Pancreas (tissue), 10 donors: ENCODE measurements around the gene LSM6. TPM values are rescaled to one million over a fixed set of nuclear protein-coding genes. Genes with fewer than 3 reads are reported as not detected.

Experiments used
- ATAC-seq, 4 donors: fragments of 200-7000 bp; cut with Tn5 transposase; one replicate each; pipeline versions ENCODE4 v1.8.0 to v1.9.1; 2020; ENCODE audit warnings: mild to moderate bottlenecking in 4 of 4, moderate library complexity in 4 of 4
- DNase-seq, 6 donors: peaks; one replicate each; pipeline ENCODE4 v3.0.0-alpha.2; 2020
- FAIRE-seq: peaks from 2 replicates; lab custom pipeline; 2012; peaks lifted over from hg19 to GRCh38; lab: Jason Lieb, UNC
- H3K27ac ChIP-seq, 4 donors: fragments of 200-600 bp; sonication (generic); 1 replicate in 3 of 4; 2 replicates in 1 of 4; pipeline versions ENCODE4 v1.5.0 to v1.8.0; 2020
- H3K27me3 ChIP-seq, 4 donors: fragments of 200-600 bp; one replicate each; pipeline ENCODE4 v1.8.0; 2021
- H3K36me3 ChIP-seq, 3 donors: fragments of 200-600 bp; sonication (generic) in 1 of 3; one replicate each; pipeline versions ENCODE4 v1.5.0 to v1.8.0; 2020 to 2021
- H3K4me1 ChIP-seq, 3 donors: fragments of 200-600 bp; one replicate each; pipeline ENCODE4 v1.8.0; 2021
- H3K4me3 ChIP-seq, 4 donors: fragments of 200-600 bp; sonication (generic) in 2 of 4; one replicate each; pipeline versions ENCODE4 v1.5.0 to v1.8.0; 2020 to 2021
- H3K9me3 ChIP-seq, 4 donors: fragments of 200-600 bp; one replicate each; pipeline ENCODE4 v1.8.0; 2021
- CTCF ChIP-seq, 4 donors: fragments of 200-600 bp; sonication (generic) in 3 of 4; IDR thresholded peaks; one replicate each; pipeline versions ENCODE4 v1.5.0 to v1.8.0; 2021; ENCODE audit warnings: antibody characterized with exemption in 4 of 4
- WGBS, 2 donors: extraction: QIAGEN DNeasy Blood & Tissue Kit; methylation state at CpG; one replicate each; pipeline ENCODE4 v1.1.7; 2013; 5-methylcytosine and 5-hydroxymethylcytosine counted together
- intact Hi-C, 3 donors: fragments of 100-400 bp; cut with DNase I; formaldehyde crosslinking; loops; one replicate each; pipeline versions ENCODE4 v1.11.1 to v1.14.2; 2022
- polyA plus RNA-seq, 2 donors: library from polyadenylated mRNA; stranded (reverse); fragments of 200-250 nt; gene quantifications; one replicate each; pipeline ENCODE4 v1.2.3, GENCODE V29; 2013
- total RNA-seq, 6 donors: library from RNA; stranded (reverse); fragmentation: NEBNext Ultra II Directional in 4 of 6; extraction: Animal tissue kit (Norgen Biotek cat#: 25700) in 4 of 6; gene quantifications; one replicate each; pipeline versions ENCODE4 v1.2.1 to v1.2.4, GENCODE V29; 2021 to 2023
- donor health status: healthy with polysubstance abuse.
- donor health status: DM: no; HTN: no; CAD: no; lungs with moderate emphysema.
- donor health status: DM: no; HTN: no; CAD: no.
- donor health status: control.
- donor health status: control.
- donor health status: Bipolar disorder and iron deficiency.
- donor health status: DM: yes; HTN: yes; CAD: no.
- donor health status: DM: no; HTN: no; CAD: no.
- donor health status: DM: no; HTN: no; CAD: no.
- donor health status: DM: yes; HTN: yes; CAD: no.

Gene LSM6
- total and polyA plus RNA-seq, 8 donors, result 6.1 to 23.0 (median 9.8) TPM

GRCh38 chr4:146191766-146192458 is 16.4 kb downstream of the LSM6 start:
- Histone ChIP-seq H3K4me1 (no peaks in the 10 kb centered on the region), H3K27me3 (no peaks in the 10 kb centered on the region), H3K36me3 (peaks cover 0 to 12% (median 2%) of the 10 kb centered on the region in 3 donors), H3K4me3 (no peak overlapping the region), H3K9me3 (no peaks in the 10 kb centered on the region), H3K27ac (no peak overlapping the region)
- intact Hi-C loops, result no loop called here
- DNase-seq, result no peak
- ATAC-seq, result peak in 3 of 4 donors; percentile 18 to 43 (median 22)
- no peak for TF ChIP-seq CTCF (IDR thresholded peaks at IDR 0.05)
- no peak for FAIRE-seq
- 81 to 84% methylated on average over 9 of the region's 9 CpGs for WGBS, 2 donors

GRCh38 chr4:146193628-146194027 is 18.1 kb downstream of the LSM6 start:
- peaks cover 0 to 12% (median 0%) of the 10 kb centered on the region in 3 donors for H3K36me3 ChIP-seq
- H3K9me3 ChIP-seq, result no peaks in the 10 kb centered on the region
- H3K27me3 ChIP-seq, result no peaks in the 10 kb centered on the region
- no peak for DNase-seq
- TF ChIP-seq CTCF (IDR thresholded peaks at IDR 0.05), result no peak
- no peak overlapping the region for H3K4me3 ChIP-seq
- WGBS, 2 donors, result 88% methylated on average over 5 of the region's 5 CpGs
- no peaks in the 10 kb centered on the region for H3K4me1 ChIP-seq
- intact Hi-C loops, result no loop called here
- no peak for ATAC-seq
- FAIRE-seq, result no peak
- H3K27ac ChIP-seq, result no peak overlapping the region

GRCh38 chr4:146194212-146194611 is 18.7 kb downstream of the LSM6 start:
- Histone ChIP-seq H3K36me3 (peaks cover 0 to 12% (median 0%) of the 10 kb centered on the region in 3 donors), H3K27me3 (no peaks in the 10 kb centered on the region), H3K9me3 (no peaks in the 10 kb centered on the region), H3K27ac (no peak overlapping the region), H3K4me1 (no peaks in the 10 kb centered on the region), H3K4me3 (no peak overlapping the region)
- DNase-seq (no peak), FAIRE-seq (no peak), ATAC-seq (no peak)
- no peak for TF ChIP-seq CTCF (IDR thresholded peaks at IDR 0.05)
- intact Hi-C loops, result no loop called here

GRCh38 chr4:146202665-146203064 is 27.1 kb downstream of the LSM6 start:
- H3K9me3 ChIP-seq, result no peaks in the 10 kb centered on the region
- intact Hi-C loops, result no loop called here
- H3K4me3 ChIP-seq, result no peak overlapping the region
- H3K27me3 ChIP-seq, result no peaks in the 10 kb centered on the region
- TF ChIP-seq CTCF (IDR thresholded peaks at IDR 0.05), result no peak
- FAIRE-seq (no peak), DNase-seq (no peak), ATAC-seq (peak in 2 of 4 donors; percentile 43 to 58)
- no peaks in the 10 kb centered on the region for H3K36me3 ChIP-seq
- 64 to 70% methylated on average over 2 of the region's 2 CpGs for WGBS, 2 donors
- no peak overlapping the region for H3K27ac ChIP-seq
- no peaks in the 10 kb centered on the region for H3K4me1 ChIP-seq

GRCh38 chr4:146207410-146207809 is 31.9 kb downstream of the LSM6 start:
- no peaks in the 10 kb centered on the region for H3K4me1 ChIP-seq
- WGBS, 2 donors, result 63 to 84% methylated on average over 5 of the region's 5 CpGs
- FAIRE-seq, result no peak
- DNase-seq, result no peak
- H3K27ac ChIP-seq, result no peak overlapping the region
- no peaks in the 10 kb centered on the region for H3K27me3 ChIP-seq
- H3K4me3 ChIP-seq, result no peak overlapping the region
- no peaks in the 10 kb centered on the region for H3K36me3 ChIP-seq
- TF ChIP-seq CTCF (IDR thresholded peaks at IDR 0.05), result no peak
- no peak for ATAC-seq
- no peaks in the 10 kb centered on the region for H3K9me3 ChIP-seq
- intact Hi-C loops, result no loop called here
